ENCODE data around the gene SHB. TPM values are rescaled to one million over a fixed set of nuclear protein-coding genes. Genes with fewer than 3 reads are reported as not detected.

Gene SHB
- total RNA-seq, 2 donors from 2014 or later, result 25.2 to 29.3 TPM

- H3K36me3 ChIP-seq (replicated peaks in 1 of 2; ENCODE audit: insufficient read depth in 1 of 2, low read depth in 2 of 2), result no peaks in the 10 kb centered on the region
- intact Hi-C loops (cut with DNase I), result loop anchor here (10.0 kb wide), 2 partner anchors 48 to 52 kb away; partner anchors contain the start of gene SHB
- H3K9me3 ChIP-seq, result no peaks in the 10 kb centered on the region
- no peak overlapping the region for H3K4me3 ChIP-seq
- TF ChIP-seq POLR2A (IDR thresholded peaks at IDR 0.05) (no peak), CTCF (IDR thresholded peaks at IDR 0.05) (no peak)
- WGBS, 2 donors, result 84 to 86% methylated on average over 9 of the region's 9 CpGs
- DNase-seq (no peak), ATAC-seq (no peak)
- peaks cover 40% of the 10 kb centered on the region for H3K4me1 ChIP-seq
- no peaks in the 10 kb centered on the region for H3K27me3 ChIP-seq
- H3K27ac ChIP-seq, result no peak overlapping the region
Measured at GRCh38 chr9:38012767-38013450, 56.1 kb downstream of the SHB start.

GRCh38 chr9:38011991-38012390 is 57.0 kb downstream of the SHB start:
- DNase-seq (no peak), ATAC-seq (no peak)
- H3K27ac ChIP-seq, result no peak overlapping the region
- TF ChIP-seq POLR2A (IDR thresholded peaks at IDR 0.05), result no peak
- TF ChIP-seq CTCF (IDR thresholded peaks at IDR 0.05), result no peak
- peaks cover 35% of the 10 kb centered on the region for H3K4me1 ChIP-seq
- intact Hi-C loops (cut with DNase I), result loop anchor here (10.0 kb wide), 2 partner anchors 47 to 53 kb away; partner anchors contain the start of gene SHB
- no peak overlapping the region for H3K4me3 ChIP-seq
- no peaks in the 10 kb centered on the region for H3K27me3 ChIP-seq
- 79 to 85% methylated on average over 4 to 5 of the region's 5 CpGs for WGBS, 2 donors
- H3K9me3 ChIP-seq, result no peaks in the 10 kb centered on the region
- no peaks in the 10 kb centered on the region for H3K36me3 ChIP-seq (replicated peaks in 1 of 2; ENCODE audit: insufficient read depth in 1 of 2, low read depth in 2 of 2)

- Histone ChIP-seq H3K36me3 (replicated peaks in 1 of 2; ENCODE audit: insufficient read depth in 1 of 2, low read depth in 2 of 2) (no peaks in the 10 kb centered on the region), H3K4me1 (peaks cover 26% of the 10 kb centered on the region), H3K27ac (no peak overlapping the region), H3K4me3 (no peak overlapping the region), H3K9me3 (no peaks in the 10 kb centered on the region), H3K27me3 (no peaks in the 10 kb centered on the region)
- WGBS, 2 donors, result 73 to 85% methylated on average over 7 of the region's 7 CpGs
- no peak for DNase-seq
- ATAC-seq, result no peak
- TF ChIP-seq CTCF (IDR thresholded peaks at IDR 0.05) (no peak), POLR2A (IDR thresholded peaks at IDR 0.05) (no peak)
- intact Hi-C loops (cut with DNase I), result loop anchor here (10.0 kb wide), 2 partner anchors 46 to 54 kb away; partner anchors contain the start of gene SHB
Measured at GRCh38 chr9:38010918-38011704, 57.9 kb downstream of the SHB start.

- ATAC-seq (no peak), DNase-seq (no peak)
- Histone ChIP-seq H3K27ac (no peak overlapping the region), H3K4me3 (no peak overlapping the region), H3K36me3 (replicated peaks in 1 of 2; ENCODE audit: insufficient read depth in 1 of 2, low read depth in 2 of 2) (no peaks in the 10 kb centered on the region), H3K4me1 (peaks cover 21% of the 10 kb centered on the region), H3K9me3 (no peaks in the 10 kb centered on the region), H3K27me3 (no peaks in the 10 kb centered on the region)
- TF ChIP-seq CTCF (IDR thresholded peaks at IDR 0.05) (no peak), POLR2A (IDR thresholded peaks at IDR 0.05) (no peak)
- intact Hi-C loops (cut with DNase I), result loop anchor here (10.0 kb wide), 2 partner anchors 45 to 55 kb away; partner anchors contain the start of gene SHB
- 93 to 94% methylated on average over 4 of the region's 4 CpGs for WGBS, 2 donors
Measured at GRCh38 chr9:38009990-38010389, 59.0 kb downstream of the SHB start.

All from body of pancreas (tissue), 4 donors.